Colon (tissue), 2 donors: ENCODE results near the gene TDP1.
"Not testable (repeated sequence)": the region's sequence is repeated elsewhere in the genome, so short reads cannot be mapped to it uniquely, and the experiment has no call there.

Experiments
- FAIRE-seq: peaks from 2 replicates; lab custom pipeline; 2012; peaks lifted over from hg19 to GRCh38; lab: Jason Lieb, UNC
- donor health status: control.
- donor health status: control.

The TDP1 gene

DNA sequence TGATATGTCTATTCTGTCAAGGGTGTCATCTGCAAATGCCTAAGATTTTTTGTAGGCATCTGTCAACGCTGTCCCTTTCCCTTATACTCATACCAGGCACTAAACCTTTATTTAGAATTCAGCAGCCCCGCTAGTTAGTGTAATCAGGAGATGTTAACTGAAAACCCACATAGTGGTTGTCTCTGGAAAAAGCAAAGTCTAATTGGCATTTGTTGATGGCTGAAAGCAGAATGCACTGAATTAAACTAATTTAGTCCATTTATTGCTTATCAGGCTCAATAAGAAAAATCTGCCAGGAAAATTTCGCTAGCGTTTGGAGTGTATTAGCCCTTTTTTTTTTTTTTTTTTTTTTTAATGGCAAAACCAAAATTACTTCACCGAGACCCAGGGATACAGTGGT, 34.5 kb downstream of the TDP1 start:
- FAIRE-seq = no peak

DNA sequence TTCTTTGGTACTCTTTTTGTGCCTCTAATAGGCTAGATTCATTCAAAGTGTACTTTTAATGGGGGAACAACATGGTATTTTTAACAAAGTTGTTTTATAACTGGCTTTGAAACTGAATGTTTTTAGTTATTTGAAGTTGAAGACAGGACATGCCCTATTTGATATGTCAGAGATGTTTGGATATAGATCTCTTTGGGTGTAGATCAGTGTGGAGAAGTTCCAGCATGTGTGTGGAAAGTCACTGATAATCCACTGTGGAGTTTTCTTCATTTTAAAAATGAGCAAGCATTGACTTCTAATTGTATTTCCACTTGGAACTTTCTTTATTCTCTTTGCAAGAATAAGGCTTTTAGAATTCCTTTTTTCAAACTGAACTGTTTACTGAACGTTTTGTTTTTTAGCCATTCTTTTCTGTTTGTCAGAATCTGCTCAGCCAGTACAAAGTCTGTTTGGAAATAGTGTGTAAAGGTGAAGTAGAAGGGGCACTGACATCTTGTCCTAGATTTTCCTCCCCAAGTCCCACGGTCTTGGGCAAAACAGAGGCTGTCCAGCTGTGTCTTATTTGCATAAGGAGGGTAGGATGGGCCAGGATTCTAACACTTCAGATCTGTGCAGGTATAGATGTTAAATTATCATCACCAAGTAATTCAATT, 35.0 kb downstream of the TDP1 start:
- no peak for FAIRE-seq

DNA sequence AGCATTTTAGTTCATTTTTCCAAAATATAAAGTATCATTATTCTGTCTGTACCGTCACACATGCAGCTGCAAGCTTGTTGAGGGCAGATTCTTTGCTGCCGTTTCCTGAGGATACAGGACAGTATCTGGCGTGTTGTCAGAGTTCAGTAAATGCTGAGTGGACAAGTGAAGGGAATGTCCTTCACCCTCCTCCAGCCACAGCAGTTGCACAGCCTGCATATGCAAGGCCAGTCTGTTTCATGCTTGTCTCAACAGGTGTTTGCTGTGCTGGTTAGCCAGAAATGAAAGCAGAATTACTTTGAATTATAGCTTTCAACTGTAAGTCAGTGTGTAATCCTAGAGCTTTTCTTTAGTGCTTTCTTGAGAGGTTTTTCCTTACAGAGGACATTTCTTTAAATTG, 36.5 kb downstream of the TDP1 start:
- no peak for FAIRE-seq

DNA sequence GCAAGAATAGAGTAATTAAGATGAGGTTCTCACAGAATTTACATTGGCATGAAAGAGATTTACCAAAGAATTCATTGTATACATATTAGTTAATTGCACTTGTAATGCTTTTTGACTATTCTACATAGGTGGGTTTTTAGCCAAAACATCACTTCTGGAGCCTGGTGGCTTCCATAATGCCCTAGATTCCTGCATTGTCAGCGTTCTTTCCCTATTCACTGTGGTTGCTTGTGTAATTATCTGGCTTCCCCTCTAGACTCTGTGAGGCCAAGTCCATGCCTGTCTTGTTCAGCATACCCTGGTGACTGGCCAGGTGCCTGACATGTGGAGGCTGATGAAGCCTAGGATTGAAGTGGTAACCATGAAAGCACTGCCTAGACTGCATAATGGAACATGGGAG, 41.2 kb downstream of the TDP1 start:
- FAIRE-seq = no peak

DNA sequence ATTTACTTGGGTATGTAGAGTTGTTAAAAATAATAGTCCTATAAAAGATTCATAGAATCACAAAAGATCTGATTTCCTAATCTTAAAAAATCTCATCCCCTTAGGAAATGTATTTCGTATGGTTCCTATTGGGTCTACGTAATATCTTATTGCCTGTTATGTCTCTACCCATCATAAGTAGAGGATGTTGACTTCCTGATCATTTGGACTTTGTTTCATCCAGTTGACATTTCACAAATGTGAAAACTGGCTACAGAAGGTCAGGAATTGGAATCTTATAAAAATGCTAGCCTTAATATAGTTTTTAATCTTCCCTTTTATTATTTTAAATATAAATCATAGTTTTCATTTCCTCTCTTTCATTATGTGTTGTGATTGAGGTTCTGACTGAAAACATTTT, 45.2 kb downstream of the TDP1 start:
- no peak for FAIRE-seq

DNA sequence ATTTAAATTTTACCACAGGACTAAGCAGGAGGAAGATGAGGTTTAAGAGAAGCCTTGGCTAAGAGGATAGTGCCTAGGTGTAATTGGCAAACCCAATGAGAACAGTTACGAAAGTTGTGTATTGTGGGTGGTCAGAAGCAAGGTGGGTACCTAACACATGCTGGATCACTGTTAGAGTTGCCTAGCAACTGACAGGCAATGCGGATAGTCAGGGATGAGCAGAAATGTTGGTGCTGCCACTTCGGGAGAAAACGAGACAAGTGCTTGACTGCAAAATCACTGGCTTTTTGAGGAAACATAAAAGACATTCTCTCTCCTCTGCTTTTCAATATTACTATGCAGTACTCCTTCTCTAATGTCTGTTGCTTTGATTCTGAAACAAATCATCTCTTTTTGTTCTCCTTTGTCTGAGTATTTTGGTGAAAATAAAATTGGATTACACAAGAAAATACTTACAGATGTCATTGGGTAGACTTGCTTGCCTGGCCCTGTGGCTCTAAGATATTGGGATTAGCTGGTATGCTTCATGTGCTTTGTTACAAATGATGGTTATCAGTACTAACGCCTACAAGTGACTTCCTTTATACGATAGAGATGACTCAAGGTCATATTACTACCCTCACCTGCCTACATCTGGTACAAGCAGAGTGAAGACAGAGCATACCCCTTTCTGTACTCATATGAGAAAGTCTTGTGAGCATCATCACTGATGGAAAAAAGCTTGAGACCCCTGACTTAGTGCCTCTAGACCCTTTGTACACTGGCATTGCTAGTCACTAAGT, 48.0 kb downstream of the TDP1 start:
- FAIRE-seq = no peak

DNA sequence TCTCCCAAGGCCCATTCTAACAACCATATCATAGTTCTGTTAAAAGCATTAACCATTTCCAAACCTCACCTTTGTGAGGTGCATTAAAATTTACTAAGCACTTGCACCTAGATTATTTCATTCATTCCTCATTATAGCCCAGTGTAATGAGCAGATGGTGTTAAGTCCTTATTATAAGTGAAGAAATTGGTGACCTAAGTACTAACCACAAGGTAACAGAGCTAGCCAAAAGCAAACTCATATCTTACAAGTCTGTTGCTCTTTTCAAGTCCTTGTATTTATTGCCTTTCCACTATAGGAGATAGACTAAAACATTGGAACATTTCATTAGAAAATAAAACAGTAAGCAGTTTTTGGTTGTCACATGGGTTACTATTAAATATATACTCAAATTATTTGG, 49.7 kb downstream of the TDP1 start:
- no peak for FAIRE-seq

DNA sequence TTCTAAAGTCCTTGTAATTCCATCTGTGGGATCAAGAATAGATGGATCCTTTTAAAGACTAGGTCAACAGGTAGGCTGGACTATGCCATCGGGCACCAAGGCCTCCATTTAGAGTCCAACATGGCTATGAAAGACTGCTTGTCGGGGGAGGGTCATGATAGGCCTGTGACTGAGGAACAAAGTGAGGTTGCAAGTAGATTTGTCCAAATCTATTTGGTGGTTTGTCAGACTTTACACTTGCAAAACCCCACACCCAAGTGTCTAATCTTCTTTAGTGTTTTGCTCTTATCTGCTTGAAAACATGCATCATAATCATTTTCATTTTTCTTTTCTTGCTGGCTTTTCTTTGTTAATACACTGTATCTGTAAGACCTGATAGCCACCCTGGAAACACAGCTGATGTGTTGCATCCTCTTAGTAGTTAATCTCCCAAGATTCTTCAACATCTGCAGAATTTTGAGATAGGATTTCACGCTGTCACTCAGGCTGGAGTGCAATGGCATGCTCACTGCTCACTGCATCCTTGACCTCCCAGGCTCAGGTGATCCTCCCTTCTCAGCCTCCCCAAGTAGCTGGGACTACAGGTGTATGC, 50.3 kb downstream of the TDP1 start:
- no peak for FAIRE-seq

DNA sequence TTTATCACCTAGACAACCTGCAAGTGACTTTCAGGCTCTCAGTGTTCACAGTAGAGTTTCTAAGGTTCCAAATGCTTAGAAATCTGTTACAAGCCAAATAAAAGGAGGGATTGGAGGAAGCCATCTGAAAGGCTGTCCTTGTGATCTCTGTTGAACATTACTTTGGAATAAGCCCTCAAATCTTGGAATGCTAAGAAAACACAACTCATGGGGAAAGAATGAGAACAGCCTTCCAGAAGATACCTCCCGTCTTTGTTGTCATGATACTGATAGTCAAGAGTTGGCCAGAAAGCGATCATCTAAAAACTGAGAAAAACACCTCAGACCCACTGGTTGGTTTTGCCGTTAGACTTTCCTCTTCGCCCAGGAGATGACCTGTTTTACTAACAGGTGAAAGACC, 61.6 kb downstream of the TDP1 start:
- no peak for FAIRE-seq

DNA sequence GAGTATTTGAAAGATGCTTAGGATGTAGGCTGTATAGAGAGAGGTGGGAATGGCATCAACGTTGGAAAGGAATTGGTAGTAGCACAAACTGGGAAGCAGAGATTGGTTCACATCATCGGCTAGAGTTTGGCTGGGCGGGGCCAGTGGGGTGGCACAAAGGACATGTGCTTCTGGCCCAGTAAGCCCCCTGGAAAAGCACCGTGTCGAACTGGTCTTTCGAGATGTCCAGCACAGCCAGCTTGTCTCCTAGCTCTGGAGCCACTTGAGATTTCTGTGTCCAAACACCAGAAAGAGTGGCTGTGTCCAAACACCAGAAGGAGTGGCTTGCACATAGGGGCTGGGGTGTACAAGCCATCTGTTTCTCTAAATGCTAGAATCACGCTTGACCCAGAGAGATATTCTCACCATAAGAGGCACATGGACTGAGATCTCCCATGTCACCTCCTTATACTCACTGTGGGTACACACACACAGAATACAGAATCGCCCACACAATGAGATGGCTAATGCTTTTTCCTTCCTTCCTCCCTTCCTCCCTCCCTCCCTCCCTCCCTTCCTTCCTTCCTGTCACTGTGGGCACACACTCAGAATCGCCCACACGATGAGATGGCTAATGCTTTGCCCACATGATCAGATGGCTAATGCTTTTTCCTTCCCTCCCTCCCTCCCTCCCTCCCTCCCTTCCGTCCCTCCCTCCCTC, 64.2 kb downstream of the TDP1 start:
- FAIRE-seq = no peak

DNA sequence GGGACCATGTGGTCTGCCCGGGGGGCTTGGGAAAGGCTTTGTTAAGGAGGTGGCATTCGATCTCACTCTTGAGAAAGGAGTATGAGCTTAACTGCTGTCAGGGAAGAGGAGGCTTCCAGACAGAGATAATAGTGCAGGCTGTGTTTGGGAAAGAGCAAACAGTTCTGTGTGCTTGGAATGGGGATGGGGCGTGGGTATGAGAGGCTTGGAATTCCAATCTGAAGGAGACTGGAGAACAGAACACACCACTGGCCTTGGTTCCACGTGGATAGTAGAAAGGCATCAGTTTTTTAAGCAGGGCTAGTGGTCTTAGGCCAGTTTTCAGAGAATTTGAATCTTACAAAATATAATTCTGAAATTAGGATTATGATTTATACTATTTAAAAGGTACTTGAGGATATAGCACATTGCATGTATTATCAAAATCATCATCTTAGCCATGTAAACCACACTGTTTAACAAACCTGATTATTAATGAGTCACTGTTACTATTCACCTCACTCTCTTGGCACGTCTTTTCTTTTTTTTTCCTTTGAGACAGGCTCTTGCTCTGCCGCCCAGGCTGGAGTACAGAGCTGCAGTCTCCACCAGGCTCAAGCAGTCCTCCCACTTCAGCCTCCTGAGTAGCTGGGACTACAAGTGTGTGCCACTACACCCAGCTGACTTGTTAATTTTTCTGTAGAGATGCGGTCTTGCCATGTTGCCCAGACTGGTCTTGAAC, 67.6 kb downstream of the TDP1 start:
- no peak for FAIRE-seq

DNA sequence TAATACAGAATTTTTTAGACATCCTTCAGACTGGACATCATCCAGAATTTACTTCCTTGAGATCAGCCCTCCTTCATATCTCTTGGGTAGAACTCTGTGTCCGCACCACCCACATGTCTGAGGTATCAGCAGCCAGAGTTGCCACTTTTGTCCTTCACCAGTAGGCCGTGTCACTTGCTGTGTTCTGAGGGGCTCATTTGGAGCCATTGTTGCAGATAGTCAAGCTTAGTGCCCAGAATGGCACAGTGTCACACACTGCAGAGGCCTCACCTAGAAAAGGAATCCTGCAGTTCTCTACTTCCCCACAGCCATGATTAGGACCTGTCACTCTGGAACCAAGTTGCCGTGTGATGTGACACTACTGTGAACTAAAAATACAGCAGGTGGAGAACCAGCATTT, 69.2 kb downstream of the TDP1 start:
- no peak for FAIRE-seq

DNA sequence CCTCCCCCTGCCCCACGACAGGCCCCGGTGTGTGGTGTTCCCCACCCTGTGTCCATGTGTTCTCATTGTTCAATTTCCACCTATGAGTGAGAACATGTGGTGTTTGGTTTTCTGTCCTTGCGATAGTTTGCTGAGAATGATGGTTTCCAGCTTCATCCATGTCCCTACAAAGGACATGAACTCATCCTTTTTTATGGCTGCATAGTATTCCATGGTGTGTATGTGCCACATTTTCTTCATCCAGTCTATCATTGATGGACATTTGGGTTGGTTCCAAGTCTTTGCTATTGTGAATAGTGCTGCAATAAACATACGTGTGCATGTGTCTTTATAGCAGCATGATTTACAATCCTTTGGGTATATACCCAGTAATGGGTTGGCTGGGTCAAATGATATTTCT, 70.9 kb downstream of the TDP1 start:
- not testable (repeated sequence) for FAIRE-seq

DNA sequence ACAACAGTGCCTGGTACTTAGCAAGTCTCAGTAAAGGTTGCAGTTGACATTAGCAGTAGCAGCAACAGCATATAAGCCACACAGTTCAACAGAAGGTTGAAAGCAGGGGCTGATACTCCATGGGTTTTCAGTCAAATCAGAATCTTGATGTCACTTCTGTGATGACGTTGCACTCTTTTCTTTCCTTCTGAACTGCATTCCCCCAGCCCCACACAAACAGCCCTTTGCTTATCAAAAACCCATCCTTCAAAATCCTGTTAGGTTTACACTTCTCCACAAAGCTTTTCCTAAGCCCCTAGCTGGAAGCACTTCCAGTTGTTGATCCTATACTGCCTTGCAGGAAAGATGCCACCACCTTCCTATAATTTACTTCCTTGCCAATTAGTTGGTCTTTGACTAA, 72.1 kb downstream of the TDP1 start:
- no peak for FAIRE-seq

DNA sequence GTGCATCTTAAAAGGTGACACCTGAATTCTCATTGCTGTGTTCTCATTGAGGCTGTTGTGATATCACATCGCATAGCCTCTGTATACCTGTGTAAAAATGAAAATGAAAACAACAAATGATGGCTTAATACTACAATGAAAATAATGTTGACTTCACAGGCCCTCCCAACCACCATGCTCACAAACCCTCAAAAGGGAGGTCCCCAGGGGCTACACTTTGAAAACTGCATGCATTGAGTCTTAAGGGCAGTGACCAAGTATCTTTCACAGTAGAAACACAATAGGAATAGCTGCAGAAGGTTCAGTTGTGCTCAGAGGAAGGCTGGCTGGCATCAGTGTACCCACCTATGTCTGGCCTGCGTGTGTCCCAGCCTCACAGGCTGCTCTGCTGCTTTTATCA, 78.4 kb downstream of the TDP1 start:
- no peak for FAIRE-seq

DNA sequence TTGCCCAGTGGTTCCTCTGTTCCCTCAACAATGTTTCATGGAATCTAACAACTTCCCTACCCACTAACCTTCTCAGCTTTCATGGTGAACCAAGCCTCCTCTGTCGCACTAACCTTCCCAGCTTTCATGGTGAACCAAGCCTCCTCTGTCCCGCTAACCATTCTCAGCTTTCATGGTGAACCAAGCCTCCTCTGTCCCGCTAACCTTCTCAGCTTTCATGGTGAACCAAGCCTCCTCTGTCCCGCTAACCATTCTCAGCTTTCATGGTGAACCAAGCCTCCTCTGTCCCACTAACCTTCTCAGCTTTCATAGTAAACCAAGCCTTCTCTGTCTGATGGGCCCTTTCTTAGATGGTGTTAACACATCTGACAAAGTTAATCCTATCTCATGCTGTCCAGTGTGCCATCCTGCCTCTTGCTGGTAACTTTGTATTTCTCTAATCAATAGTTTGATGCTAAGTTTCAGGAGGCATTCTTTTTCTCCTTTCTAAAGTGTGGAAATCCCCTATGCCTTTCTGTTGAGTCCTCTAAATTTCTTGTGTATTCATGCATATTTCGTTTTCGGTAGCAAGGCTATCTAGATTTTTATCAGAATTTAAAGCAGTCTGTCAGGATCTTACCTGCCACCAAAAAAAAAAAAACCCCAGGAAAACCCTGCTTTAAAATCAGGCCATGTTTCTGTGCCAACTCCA, 79.3 kb downstream of the TDP1 start:
- FAIRE-seq = no peak

DNA sequence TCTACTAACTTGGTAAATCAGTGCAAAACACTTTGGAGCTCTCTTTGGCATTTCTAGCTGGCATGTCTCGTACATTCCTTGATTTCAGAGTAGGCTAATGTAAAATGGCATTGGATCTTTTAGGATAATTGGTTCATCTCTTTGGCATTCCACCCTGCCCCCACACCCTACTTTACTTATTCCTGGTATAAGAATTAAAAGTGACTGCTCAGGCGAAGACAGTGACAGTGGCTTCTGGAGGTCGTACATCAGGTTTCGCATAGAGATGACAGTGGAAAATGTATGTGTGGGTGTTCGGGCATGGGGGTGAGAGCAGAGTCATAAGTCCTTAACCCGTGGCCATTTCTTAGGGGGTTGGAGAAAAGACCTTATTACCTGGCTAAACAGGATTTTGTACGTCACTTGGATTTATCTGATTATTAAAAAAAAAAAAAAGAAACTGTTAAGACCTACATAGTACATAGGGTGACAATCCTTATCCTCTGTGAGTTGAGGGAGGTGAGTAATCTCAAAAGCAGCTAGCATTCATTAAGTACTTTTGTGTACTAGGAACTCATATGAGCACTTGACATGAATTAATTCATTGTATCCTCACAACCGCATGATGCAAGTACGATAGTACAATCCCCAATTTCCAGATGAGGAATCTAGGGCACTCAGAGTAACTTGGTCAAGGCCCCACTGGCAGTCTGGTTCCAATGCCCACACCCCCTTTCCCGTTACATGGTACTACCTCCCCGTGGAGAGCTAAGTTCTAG, 83.7 kb downstream of the TDP1 start:
- FAIRE-seq = no peak

DNA sequence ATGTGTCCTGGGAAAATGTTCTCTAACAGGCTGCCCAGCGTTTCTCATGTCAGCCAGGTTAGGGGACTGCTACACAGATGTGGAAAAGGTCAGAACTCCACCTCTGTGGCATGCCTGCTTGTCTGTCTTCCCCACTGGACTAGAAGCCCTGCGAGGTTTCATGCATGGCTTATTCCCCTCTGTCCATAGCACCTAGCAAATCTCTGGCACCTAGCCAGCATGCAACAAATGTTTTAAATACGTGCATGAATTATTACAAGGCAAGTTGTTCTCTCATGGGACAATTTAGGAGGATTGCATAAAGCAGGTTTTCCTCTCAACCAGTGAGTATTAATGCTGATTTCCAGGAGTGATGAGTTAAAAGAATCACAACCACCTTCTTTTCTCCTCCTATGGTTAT, 84.7 kb downstream of the TDP1 start:
- FAIRE-seq = no peak

DNA sequence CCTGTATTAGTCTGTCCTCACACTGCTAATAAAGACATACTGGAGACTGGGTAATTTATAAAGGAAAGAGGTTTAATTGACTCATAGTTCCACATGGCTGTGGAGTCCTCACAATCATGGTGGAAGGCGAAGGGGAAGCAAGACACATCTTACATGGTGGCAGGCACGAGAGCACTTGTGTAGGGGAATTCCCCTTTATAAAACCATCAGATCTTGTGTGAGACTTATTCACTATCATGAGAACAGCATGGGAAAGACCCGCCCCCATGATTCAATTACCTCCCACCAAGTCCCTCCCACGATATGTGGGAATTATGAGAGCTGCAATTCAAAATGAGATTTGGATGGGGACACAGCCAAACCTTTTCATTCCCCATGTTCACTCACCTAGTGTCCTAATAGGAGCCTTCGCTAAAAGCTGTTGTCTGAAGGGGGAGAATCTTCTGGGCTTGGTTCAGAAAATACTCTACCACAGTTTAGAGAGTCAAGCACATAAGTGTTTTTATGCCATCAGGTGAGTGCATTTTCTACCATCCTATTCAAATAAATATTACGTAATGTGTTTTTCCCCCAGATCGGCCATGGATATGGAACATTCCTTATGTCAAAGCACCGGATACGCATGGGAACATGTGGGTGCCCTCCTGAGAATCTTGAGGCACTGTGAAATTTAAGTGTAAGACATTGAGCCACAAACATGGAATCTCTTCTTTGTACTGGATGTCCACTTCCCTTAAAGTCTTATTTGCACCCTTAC, 86.9 kb downstream of the TDP1 start:
- no peak for FAIRE-seq

DNA sequence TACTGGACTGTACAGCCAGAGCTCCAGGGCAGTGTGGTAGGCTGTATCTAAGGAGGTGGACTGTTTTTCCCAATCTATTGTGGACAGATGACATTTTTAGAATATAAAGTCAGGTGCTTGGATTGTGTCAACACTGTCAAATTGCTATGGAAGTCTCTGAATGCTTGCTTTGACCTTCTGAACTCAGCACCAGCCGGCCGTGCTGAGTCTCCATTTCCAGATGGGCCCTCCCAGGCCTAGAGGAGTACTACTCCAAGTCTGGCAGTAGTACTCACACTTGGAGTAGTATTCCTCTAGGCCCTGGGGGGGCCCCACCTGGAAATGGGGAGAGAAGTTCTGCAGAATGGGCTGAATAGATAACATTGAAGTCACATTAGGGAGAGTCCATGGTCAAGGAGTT, 89.9 kb downstream of the TDP1 start:
- FAIRE-seq = no peak
